A549 (cell line): ENCODE measurements around the gene ABCD2. TPM values are rescaled to one million over a fixed set of nuclear protein-coding genes. Genes with fewer than 3 reads are reported as not detected.

Source experiments
- ATAC-seq, 2 experiments: fragments of 200-7000 bp in 1 of 2; fragments of >200 bp in 1 of 2; cut with Nextera tagmentation in 1 of 2; cut with Tn5 transposase in 1 of 2; 3 replicates each; pipeline versions ENCODE4 v1.8.0 to v1.9.1; 2018 to 2020; ENCODE audit warnings: mild to moderate bottlenecking in 1 of 2, moderate library complexity in 1 of 2
- CTCF ChIA-PET: fragments of 300-600 bp; sonication (Branson Sonifier 250); formaldehyde crosslinking; extraction: SDS; loops from one replicate; lab custom pipeline; 2021; ENCODE audit warnings: antibody characterized with exemption, inconsistent platforms; lab: Yijun Ruan, JAX
- POLR2A ChIA-PET: fragments of 350-600 bp; formaldehyde crosslinking; extraction: SDS; loops from one replicate; lab custom pipeline; 2021; ENCODE audit warnings: antibody characterized with exemption, inconsistent platforms; lab: Yijun Ruan, JAX
- DNase-seq, 2 experiments: peaks; one replicate each; pipeline versions ENCODE4 v3.0.0 to v3.0.0-alpha.2; 2011 to 2016; ENCODE audit warnings: low read depth in 1 of 2, low spot score in 1 of 2
- FAIRE-seq: peaks from 2 replicates; lab custom pipeline; 2011; peaks lifted over from hg19 to GRCh38; lab: Jason Lieb, UNC
- H3K27ac ChIP-seq, 2 experiments: fragments of >200 bp; sonication (Bioruptor Twin); formaldehyde crosslinking; 3 replicates each; pipeline ENCODE4 v1.5.1; 2016 to 2017
- H3K4me1 ChIP-seq: fragments of >200 bp; sonication (Bioruptor Twin); formaldehyde crosslinking; 3 replicates; pipeline ENCODE4 v1.6.1; 2016
- H3K4me2 ChIP-seq: fragments of >200 bp; sonication (Bioruptor Twin); formaldehyde crosslinking; 3 replicates; pipeline ENCODE4 v1.6.1; 2016
- H3K4me3 ChIP-seq: fragments of >200 bp; sonication (Bioruptor Twin); formaldehyde crosslinking; 3 replicates; pipeline ENCODE4 v1.5.1; 2016
- H3K9me3 ChIP-seq: fragments of >200 bp; sonication (Bioruptor Twin); formaldehyde crosslinking; 3 replicates; pipeline ENCODE4 v1.6.1; 2016
- CBX8 ChIP-seq: fragments of 200-600 bp; sonication (generic); IDR thresholded peaks from 2 replicates; pipeline ENCODE4 v1.6.1; 2016
- FOSL2 ChIP-seq, 2 experiments: fragments of 450-650 bp in 1 of 2; fragments of >200 bp in 1 of 2; sonication (Bioruptor Twin) in 1 of 2; formaldehyde crosslinking; IDR thresholded peaks; 2 replicates each; pipeline versions ENCODE4 v1.5.0 to v1.6.1; 2016 to 2020; ENCODE audit warnings: mild to moderate bottlenecking in 1 of 2, moderate library complexity in 1 of 2
- HDAC2 ChIP-seq: fragments of 200-600 bp; sonication (generic); IDR thresholded peaks from 2 replicates; pipeline ENCODE4 v1.6.1; 2016
- HEYL ChIP-seq: fragments of 250-450 bp; sonication (Bioruptor Pico); IDR thresholded peaks from 2 replicates; pipeline ENCODE4 v1.8.0; 2021; ENCODE audit warnings: mild to moderate bottlenecking, moderate library complexity
- HOXA7 ChIP-seq: fragments of 250-450 bp; sonication (Bioruptor Pico); IDR thresholded peaks from 2 replicates; pipeline ENCODE4 v1.5.0; 2020; ENCODE audit warnings: mild to moderate bottlenecking, moderate library complexity
- HOXB5 ChIP-seq: fragments of 250-450 bp; sonication (Bioruptor Pico); IDR thresholded peaks from 2 replicates; pipeline ENCODE4 v1.5.0; 2020; ENCODE audit warnings: mild to moderate bottlenecking, moderate library complexity
- JUN ChIP-seq, 2 experiments: fragments of >200 bp; sonication (Bioruptor Twin); formaldehyde crosslinking; IDR thresholded peaks; 2 replicates in 1 of 2; 3 replicates in 1 of 2; pipeline ENCODE4 v1.6.1; 2016 to 2017
- MYC ChIP-seq: IDR thresholded peaks from 2 replicates; pipeline ENCODE4 v1.6.1; 2012; ENCODE audit warnings: mild to moderate bottlenecking, inconsistent platforms, low read length, improper control_type of control experiment, borderline replicate concordance
- POLR2AphosphoS2 ChIP-seq: conservative IDR thresholded peaks from 2 replicates; pipeline ENCODE4 v1.6.1; 2012; ENCODE audit warnings: low read length, improper control_type of control experiment, inconsistent platforms
- RAD21 ChIP-seq, 2 experiments: fragments of >200 bp in 1 of 2; sonication (Bioruptor Twin) in 1 of 2; formaldehyde crosslinking in 1 of 2; IDR thresholded peaks in 1 of 2; conservative IDR thresholded peaks in 1 of 2; 2 replicates in 1 of 2; 3 replicates in 1 of 2; pipeline ENCODE4 v1.6.1; 2012 to 2018; ENCODE audit warnings: inconsistent platforms in 1 of 2
- WGBS: methylation state at CpG from one replicate; pipeline ENCODE4 v1.1.6; 2017; ENCODE audit errors: missing lambda C conversion rate; 5-methylcytosine and 5-hydroxymethylcytosine counted together
- polyA plus RNA-seq, 4 experiments: library from polyadenylated mRNA; depleted of rRNA in 3 of 4; stranded (reverse); fragments of >200 nt; fragmentation: RNase III in 1 of 4; extraction: RNeasy Plus Mini Kit Qiagen cat#74134 plus additional on column Dnase treatment in 1 of 4; gene quantifications; 2 replicates in 3 of 4; 3 replicates in 1 of 4; pipeline ENCODE4 v1.2.3, GENCODE V29; 2011 to 2017
- TF ChIP-seq, protein P1 (sequence below): fragments of 450-650 bp; IDR thresholded peaks from 2 replicates; pipeline ENCODE4 v1.6.1; 2014; ENCODE audit warnings: antibody characterized with exemption
- TF ChIP-seq, protein P2 (sequence below): IDR thresholded peaks from 2 replicates; pipeline ENCODE4 v1.6.1; 2012
- TF ChIP-seq, protein P3 (sequence below): IDR thresholded peaks from 2 replicates; pipeline ENCODE4 v1.6.1; 2012
- TF ChIP-seq, protein P4 (sequence below): fragments of 200-600 bp; sonication (generic); IDR thresholded peaks from 2 replicates; pipeline ENCODE4 v1.6.1; 2016; ENCODE audit warnings: antibody characterized with exemption, mild to moderate bottlenecking, moderate library complexity
- TF ChIP-seq, protein P5 (sequence below): fragments of 150-350 bp; IDR thresholded peaks from 2 replicates; pipeline ENCODE4 v1.6.1; 2014; ENCODE audit warnings: low read depth, mild to moderate bottlenecking, low read length
- TF ChIP-seq, protein P6 (sequence below): fragments of >200 bp; sonication (Bioruptor Twin); formaldehyde crosslinking; IDR thresholded peaks from 2 replicates; pipeline ENCODE4 v1.6.1; 2016
- TF ChIP-seq, protein P7 (sequence below): fragments of >200 bp; sonication (Bioruptor Twin); formaldehyde crosslinking; IDR thresholded peaks from 3 replicates; pipeline ENCODE4 v1.5.1; 2016

Gene ABCD2
- polyA plus RNA-seq, 2 of the 4 experiments (the other 2 are of a cell fraction) = 0.01 TPM; not detected in 1

DNA sequence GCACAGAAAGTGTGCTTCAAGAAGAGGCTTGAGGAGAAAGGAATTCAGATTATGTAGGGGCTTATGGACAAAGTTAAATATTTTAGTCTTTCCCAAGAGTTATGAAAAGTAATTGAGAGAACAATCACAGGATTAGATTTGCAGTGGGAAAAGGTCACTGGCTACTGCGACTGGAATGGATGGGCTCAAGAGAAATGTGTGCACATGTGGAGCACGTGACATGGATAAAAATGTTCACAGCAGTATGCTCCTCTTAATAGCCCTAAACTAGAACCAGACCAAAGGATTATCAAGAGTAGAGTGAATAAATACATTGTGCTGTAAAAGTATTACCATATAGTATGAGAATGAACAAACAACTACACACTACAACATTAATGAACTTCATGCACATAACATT, 78.1 kb downstream of the ABCD2 start (continued):
- TF ChIP-seq, protein P1, sequence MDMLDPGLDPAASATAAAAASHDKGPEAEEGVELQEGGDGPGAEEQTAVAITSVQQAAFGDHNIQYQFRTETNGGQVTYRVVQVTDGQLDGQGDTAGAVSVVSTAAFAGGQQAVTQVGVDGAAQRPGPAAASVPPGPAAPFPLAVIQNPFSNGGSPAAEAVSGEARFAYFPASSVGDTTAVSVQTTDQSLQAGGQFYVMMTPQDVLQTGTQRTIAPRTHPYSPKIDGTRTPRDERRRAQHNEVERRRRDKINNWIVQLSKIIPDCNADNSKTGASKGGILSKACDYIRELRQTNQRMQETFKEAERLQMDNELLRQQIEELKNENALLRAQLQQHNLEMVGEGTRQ = no peak
- TF ChIP-seq HOXB5 (CRISPR knock-in tag) = no peak
- no peak for TF ChIP-seq POLR2AphosphoS2
- TF ChIP-seq HOXA7 = no peak
- TF ChIP-seq HEYL (CRISPR knock-in tag) = no peak
- no peak for TF ChIP-seq JUN (IDR thresholded peaks at IDR 0.05)

DNA sequence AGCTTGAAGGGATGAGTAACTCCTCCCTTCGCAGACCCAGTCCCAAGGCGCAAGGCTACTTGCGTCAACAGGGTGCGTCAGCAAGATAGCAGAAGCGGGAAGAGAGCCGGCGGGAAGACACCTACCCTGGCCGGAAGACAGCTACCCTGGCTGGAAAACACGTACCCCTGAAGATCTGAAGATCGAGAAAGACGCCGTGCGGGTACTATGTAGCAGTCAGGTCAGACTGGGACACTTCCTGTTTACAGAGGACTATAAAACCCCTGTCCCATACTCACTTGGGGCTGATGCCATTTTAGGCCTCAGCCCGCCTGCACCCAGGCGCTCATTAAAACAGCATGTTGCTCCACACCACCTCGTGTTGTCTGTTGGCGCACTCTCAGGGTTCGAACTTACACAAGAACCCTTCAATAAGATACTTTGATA, 80.9 kb downstream of the ABCD2 start:
- ATAC-seq (no peak), FAIRE-seq (no peak), DNase-seq (no peak)
- H3K4me1 ChIP-seq = no peaks in the 10 kb centered on the region
- H3K4me3 ChIP-seq = no peak overlapping the region
- no peaks in the 10 kb centered on the region for H3K9me3 ChIP-seq
- 92% methylated on average over 18 of the region's 18 CpGs for WGBS
- no peak overlapping the region for H3K4me2 ChIP-seq
- no peak overlapping the region for H3K27ac ChIP-seq
- POLR2A ChIA-PET = no interaction called here
- TF ChIP-seq HDAC2 (no peak), FOSL2 (IDR thresholded peaks at IDR 0.05) (no peak), FOSL2 (CRISPR knock-in tag; IDR thresholded peaks at IDR 0.05) (no peak), CBX8 (no peak), HOXB5 (CRISPR knock-in tag) (no peak), MYC (no peak), RAD21 (conservative IDR thresholded peaks at IDR 0.05 in 1 of 2, IDR thresholded peaks at IDR 0.05 in 1 of 2) (no peak)
- TF ChIP-seq, protein P2, sequence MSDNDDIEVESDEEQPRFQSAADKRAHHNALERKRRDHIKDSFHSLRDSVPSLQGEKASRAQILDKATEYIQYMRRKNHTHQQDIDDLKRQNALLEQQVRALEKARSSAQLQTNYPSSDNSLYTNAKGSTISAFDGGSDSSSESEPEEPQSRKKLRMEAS = no peak
- TF ChIP-seq, protein P3, sequence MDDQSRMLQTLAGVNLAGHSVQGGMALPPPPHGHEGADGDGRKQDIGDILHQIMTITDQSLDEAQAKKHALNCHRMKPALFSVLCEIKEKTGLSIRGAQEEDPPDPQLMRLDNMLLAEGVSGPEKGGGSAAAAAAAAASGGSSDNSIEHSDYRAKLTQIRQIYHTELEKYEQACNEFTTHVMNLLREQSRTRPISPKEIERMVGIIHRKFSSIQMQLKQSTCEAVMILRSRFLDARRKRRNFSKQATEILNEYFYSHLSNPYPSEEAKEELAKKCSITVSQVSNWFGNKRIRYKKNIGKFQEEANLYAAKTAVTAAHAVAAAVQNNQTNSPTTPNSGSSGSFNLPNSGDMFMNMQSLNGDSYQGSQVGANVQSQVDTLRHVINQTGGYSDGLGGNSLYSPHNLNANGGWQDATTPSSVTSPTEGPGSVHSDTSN = no peak
- TF ChIP-seq, protein P4, sequence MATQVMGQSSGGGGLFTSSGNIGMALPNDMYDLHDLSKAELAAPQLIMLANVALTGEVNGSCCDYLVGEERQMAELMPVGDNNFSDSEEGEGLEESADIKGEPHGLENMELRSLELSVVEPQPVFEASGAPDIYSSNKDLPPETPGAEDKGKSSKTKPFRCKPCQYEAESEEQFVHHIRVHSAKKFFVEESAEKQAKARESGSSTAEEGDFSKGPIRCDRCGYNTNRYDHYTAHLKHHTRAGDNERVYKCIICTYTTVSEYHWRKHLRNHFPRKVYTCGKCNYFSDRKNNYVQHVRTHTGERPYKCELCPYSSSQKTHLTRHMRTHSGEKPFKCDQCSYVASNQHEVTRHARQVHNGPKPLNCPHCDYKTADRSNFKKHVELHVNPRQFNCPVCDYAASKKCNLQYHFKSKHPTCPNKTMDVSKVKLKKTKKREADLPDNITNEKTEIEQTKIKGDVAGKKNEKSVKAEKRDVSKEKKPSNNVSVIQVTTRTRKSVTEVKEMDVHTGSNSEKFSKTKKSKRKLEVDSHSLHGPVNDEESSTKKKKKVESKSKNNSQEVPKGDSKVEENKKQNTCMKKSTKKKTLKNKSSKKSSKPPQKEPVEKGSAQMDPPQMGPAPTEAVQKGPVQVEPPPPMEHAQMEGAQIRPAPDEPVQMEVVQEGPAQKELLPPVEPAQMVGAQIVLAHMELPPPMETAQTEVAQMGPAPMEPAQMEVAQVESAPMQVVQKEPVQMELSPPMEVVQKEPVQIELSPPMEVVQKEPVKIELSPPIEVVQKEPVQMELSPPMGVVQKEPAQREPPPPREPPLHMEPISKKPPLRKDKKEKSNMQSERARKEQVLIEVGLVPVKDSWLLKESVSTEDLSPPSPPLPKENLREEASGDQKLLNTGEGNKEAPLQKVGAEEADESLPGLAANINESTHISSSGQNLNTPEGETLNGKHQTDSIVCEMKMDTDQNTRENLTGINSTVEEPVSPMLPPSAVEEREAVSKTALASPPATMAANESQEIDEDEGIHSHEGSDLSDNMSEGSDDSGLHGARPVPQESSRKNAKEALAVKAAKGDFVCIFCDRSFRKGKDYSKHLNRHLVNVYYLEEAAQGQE = no peak
- TF ChIP-seq, protein P5, sequence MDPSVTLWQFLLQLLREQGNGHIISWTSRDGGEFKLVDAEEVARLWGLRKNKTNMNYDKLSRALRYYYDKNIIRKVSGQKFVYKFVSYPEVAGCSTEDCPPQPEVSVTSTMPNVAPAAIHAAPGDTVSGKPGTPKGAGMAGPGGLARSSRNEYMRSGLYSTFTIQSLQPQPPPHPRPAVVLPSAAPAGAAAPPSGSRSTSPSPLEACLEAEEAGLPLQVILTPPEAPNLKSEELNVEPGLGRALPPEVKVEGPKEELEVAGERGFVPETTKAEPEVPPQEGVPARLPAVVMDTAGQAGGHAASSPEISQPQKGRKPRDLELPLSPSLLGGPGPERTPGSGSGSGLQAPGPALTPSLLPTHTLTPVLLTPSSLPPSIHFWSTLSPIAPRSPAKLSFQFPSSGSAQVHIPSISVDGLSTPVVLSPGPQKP = no peak
- TF ChIP-seq, protein P6, sequence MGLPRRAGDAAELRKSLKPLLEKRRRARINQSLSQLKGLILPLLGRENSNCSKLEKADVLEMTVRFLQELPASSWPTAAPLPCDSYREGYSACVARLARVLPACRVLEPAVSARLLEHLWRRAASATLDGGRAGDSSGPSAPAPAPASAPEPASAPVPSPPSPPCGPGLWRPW = no peak
- TF ChIP-seq, protein P7, sequence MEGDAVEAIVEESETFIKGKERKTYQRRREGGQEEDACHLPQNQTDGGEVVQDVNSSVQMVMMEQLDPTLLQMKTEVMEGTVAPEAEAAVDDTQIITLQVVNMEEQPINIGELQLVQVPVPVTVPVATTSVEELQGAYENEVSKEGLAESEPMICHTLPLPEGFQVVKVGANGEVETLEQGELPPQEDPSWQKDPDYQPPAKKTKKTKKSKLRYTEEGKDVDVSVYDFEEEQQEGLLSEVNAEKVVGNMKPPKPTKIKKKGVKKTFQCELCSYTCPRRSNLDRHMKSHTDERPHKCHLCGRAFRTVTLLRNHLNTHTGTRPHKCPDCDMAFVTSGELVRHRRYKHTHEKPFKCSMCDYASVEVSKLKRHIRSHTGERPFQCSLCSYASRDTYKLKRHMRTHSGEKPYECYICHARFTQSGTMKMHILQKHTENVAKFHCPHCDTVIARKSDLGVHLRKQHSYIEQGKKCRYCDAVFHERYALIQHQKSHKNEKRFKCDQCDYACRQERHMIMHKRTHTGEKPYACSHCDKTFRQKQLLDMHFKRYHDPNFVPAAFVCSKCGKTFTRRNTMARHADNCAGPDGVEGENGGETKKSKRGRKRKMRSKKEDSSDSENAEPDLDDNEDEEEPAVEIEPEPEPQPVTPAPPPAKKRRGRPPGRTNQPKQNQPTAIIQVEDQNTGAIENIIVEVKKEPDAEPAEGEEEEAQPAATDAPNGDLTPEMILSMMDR = no peak
- CTCF ChIA-PET = no interaction called here
